ENCODE results near the gene CD244.

DNA sequence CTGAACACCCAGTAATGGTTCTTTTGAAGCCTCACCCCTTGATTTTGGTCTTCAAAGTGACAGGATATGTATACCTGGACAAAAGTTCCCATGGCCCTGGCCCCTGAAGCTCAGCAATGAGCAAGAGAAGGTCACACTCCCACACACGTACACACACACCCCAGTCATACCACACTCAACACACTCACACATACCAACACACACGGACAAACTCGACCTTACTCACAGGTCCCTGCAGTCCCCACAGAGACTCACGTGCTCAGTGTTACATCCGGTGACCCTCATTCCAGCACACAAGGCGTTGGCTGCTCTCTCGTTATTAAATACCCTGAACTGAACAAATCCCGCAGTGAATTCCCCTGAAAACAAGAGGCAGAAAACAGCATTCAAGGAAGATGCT is 16.4 kb upstream of the CD244 start:
- TF ChIP-seq, protein P1, sequence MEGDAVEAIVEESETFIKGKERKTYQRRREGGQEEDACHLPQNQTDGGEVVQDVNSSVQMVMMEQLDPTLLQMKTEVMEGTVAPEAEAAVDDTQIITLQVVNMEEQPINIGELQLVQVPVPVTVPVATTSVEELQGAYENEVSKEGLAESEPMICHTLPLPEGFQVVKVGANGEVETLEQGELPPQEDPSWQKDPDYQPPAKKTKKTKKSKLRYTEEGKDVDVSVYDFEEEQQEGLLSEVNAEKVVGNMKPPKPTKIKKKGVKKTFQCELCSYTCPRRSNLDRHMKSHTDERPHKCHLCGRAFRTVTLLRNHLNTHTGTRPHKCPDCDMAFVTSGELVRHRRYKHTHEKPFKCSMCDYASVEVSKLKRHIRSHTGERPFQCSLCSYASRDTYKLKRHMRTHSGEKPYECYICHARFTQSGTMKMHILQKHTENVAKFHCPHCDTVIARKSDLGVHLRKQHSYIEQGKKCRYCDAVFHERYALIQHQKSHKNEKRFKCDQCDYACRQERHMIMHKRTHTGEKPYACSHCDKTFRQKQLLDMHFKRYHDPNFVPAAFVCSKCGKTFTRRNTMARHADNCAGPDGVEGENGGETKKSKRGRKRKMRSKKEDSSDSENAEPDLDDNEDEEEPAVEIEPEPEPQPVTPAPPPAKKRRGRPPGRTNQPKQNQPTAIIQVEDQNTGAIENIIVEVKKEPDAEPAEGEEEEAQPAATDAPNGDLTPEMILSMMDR (conservative IDR thresholded peaks at IDR 0.05 in 1 of 2, IDR thresholded peaks at IDR 0.05 in 1 of 2; ENCODE audit: extremely low read depth in 1 of 2, insufficient read depth in 1 of 2, low read depth in 1 of 2, low read length in 2 of 2): no peak
- TF ChIP-seq EZH2 (IDR thresholded peaks at IDR 0.05; ENCODE audit: borderline replicate concordance, low read length): no peak
